SKM-1 treated with dmso at 0.1 percent for 144 hours (cell line): ENCODE measurements around the gene PARD3B.

Experiments used
- DNase-seq: peaks from one replicate; lab custom pipeline; 2025; ENCODE audit not compliant: unreplicated experiment; lab: John Stamatoyannopoulos, UW

The PARD3B gene

GRCh38 chr2:205427112-205427511, 881.8 kb downstream of the PARD3B start:
- no peak for DNase-seq

- DNase-seq: no peak
Measured at GRCh38 chr2:205428811-205429210, 883.5 kb downstream of the PARD3B start.

GRCh38 chr2:205435970-205436369, 890.7 kb downstream of the PARD3B start:
- no peak for DNase-seq

GRCh38 chr2:205438241-205438640, 893.0 kb downstream of the PARD3B start:
- no peak for DNase-seq

- no peak for DNase-seq
Measured at GRCh38 chr2:205439621-205440020, 894.3 kb downstream of the PARD3B start.

DNA sequence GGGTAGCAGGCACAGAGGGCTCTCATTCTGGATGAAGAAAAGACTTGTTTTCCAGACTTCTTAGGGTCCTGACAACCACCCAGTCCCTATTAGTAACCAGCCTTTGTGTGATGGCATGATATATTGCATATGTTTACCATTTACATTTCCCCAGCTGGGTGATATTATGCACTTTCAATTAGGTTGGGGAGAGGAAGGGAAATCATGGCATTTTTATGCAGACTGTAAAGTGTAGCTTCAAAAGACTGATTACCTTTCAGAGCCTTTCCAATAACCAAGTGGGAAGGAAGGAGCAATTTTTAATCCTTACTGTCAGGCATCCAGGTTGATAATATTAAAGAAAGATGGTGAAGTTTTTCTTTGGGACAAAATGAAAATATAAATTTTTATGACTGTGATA, 896.2 kb downstream of the PARD3B start:
- no peak for DNase-seq

DNA sequence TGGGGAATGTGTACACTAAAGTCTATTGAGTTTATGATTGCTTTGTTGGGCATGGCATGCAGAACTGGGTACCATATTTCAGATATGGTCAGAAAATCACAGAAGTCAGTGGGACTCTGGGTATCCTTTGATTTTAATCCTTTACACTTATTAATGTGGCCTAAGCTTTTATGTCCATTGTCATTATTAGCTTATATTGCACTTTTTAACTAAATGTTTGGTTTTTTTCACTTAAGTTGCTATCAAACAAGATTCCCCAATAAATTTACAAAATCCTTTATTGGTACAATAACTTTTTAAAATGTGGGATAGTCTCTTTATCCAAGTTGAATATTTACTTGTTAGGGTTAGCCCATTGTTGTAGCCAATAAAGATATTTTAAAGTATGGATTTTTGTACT, 902.9 kb downstream of the PARD3B start:
- DNase-seq: no peak

DNA sequence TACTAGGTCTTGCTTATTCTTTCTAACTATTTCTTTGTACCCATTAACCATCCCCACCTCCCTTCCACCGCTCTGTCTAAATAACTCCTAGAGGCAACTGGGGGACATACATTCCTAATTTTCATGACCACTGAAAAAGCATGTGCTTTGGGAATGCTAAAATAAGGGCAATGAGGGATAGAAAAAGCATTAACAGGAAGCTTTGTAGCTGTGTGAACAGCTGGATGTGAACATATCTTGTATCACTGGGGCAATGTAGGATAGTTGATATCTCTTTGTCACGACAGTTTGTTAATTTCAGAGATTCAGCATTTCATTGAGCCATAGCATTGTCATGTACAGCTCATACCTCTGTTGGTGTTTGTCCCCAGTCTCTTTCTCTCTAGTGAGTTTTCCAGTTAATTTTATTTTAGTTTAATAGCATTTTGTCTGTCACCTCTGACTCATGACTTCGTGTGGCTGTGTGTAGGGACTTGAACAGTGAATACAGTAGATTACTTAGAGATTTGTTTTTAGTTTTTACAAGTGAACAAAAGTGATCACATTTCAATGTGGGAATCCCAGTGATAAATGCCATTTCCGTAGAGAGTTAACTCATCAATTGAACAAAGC, 906.7 kb downstream of the PARD3B start:
- no peak for DNase-seq

DNA sequence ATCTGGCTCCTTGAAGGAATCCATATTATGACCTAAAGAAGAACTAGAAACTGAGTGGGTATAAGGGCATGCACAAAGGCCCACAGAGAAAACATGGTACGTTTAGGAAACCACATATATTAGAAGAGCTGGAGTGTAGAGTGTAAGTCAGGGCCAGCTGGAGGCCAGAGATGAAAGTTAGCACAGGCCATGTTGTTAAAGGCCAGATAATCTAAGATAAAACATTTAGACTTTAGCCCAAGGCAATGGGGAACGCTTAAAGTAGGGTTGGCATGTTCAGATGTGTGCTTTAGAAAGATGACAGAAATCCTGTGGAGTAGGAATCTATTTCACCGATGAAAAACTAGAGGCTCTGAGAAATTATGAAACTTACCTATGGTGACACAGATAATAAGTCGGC, 907.9 kb downstream of the PARD3B start:
- no peak for DNase-seq

GRCh38 chr2:205456682-205457081, 911.4 kb downstream of the PARD3B start:
- no peak for DNase-seq

DNA sequence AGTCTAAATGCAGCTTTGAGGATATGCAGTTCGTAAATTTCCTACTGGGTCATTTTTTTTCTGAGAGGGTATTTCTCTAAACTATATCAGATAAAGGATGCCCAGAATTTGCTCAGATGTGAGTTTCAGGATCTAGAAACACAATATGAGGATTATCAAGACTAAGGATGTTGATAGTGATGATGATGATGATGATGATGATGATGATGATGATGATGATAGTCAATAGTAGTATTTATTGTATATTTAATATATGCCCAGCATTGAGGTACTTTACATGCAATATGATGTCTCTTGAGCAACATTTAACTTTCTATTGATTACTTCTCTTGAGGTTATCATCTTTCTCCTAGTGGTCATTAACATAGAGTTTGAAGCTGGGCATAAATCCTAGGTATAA, 914.9 kb downstream of the PARD3B start:
- no peak for DNase-seq

- no peak for DNase-seq
Measured at GRCh38 chr2:205461169-205461568, 915.9 kb downstream of the PARD3B start.

DNA sequence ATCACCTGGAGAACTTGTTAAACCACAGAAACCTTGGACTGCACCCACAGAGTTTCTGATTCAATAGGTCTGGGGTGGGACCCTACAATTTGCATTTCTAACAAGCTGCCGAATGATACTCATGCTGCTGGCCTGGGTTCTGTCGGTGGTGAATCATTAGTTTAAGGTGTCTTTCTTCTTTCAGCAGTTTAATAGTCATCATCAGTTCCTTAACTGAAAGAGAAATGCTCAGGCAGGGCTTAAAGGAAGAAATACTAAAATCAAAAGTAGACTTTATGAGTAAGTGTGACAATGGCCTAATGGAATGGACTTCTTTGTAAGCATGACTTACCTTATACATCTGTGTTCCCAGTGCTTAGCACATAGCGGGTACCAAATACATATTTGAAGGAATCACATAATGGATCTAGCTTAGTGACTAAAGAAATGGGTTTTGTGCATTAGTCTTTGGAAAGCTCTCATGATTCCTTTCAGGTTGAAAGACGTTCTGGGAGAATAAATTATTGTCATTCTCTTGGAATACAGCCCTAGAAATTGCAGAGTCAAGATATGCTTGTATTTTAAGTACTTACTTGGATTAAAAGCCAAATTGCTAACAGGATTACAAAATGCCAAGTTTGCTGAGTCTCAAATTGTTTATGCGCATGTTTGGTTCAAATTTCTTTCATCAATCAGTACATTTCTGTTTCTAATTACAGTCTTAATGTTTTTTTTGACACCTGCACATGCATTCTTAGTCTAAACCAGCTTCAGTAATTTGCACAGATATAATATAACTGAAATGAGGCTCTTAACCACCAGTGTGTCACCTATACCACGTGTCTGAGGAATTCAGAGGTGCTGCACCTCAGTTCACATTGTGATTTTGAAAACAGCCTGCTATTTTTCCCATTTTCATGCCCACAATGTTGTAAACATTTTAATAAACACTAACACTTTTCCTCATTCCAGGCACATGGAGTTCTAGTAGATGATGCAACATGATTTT, 916.7 kb downstream of the PARD3B start:
- no peak for DNase-seq

DNA sequence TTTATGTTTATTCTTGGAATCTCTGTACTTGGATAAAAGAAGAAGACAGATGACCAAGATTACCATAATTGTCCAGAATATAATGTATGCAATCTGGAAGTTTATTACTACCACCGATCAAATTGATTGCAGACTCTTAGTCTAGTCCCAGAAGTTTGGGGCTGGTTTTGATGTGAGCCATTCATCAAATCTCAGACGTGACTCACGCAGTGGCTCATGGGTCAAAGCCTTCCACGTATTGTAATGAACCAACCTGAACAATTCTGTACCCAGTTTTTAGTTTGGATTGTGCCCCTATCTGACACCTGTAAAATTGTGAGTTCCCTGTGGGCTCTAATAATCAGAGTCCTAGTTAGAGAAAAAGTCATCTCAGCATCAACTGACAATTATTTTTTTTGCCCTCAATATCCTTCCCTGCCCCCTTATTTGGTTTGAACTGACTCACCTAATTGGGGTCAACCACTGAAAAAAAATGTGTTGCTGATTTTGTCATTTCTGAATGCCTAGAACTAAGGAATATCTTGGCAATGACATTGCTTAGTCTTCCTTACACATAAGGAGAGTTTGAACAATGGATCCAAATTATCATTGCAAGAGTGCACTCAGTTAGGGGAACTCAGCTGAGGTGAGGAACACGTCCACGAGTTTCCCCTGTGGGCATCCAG, 917.5 kb downstream of the PARD3B start:
- DNase-seq: no peak

GRCh38 chr2:205463466-205464025, 918.3 kb downstream of the PARD3B start:
- no peak for DNase-seq

GRCh38 chr2:205464681-205465080, 919.4 kb downstream of the PARD3B start:
- no peak for DNase-seq

- no peak for DNase-seq
Measured at GRCh38 chr2:205465791-205466190, 920.5 kb downstream of the PARD3B start.

DNA sequence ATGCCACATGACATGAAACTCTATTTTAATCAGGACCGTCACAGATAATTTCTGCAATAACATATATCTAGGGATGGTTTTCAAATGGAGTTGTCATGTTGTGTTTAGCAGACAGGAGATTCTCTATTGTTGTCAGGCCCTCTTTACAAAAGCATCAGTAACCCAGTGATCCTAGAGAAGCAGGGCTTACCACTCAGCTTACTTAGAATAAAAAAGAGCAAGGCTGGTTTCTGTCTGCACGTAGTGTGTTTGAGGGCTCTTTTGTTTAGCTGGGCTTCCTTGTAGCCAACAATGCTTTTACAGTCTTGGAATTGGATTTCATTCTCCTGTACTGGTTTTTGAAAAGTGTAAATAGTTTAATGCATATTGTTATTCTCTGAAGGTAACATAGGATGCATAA, 926.5 kb downstream of the PARD3B start:
- DNase-seq: no peak

DNA sequence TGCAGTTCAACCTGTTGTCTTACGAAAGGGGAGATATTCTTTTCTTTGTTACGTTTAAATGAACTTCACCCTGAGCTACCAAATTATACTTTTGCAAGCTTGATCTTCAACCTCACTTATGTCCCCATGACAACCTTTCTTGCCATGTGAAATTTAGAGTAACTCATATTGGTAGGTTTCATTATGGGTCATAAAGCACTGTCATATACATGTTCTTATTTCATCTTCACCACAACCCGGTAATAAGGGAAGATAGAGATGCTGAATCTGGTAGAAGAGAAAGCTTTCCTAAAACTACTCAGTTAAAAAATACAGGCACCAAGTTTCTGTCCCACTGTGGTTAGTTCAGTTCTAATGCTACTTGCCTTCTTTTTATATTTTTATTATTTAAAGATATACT, 928.5 kb downstream of the PARD3B start:
- no peak for DNase-seq

- no peak for DNase-seq
Measured at GRCh38 chr2:205474741-205475415, 929.6 kb downstream of the PARD3B start.

DNA sequence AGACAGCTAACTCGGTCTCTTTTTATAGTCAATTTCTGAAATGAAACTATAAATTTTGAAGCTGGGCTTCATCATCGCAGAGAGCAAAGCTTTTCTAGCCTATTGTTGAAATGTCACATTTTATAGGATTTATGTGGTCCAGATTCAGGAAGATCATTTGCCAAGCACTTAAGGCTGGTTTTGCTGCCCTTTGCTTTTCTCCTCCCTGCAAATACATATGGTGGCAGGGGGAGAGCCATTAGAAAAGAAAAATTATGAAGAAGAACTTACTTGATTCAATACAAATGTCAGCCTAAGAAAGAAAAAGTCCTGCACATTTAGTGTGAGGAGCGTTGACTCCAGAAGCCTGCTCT, 930.1 kb downstream of the PARD3B start:
- DNase-seq: no peak
